Measurements from ENCODE around the gene PTGER1. TPM values are rescaled to one million over a fixed set of nuclear protein-coding genes. Genes with fewer than 3 reads are reported as not detected.
A peak's percentile ranks its signal among the peaks of the same experiment; 100 is the strongest.

The PTGER1 gene, protein sequence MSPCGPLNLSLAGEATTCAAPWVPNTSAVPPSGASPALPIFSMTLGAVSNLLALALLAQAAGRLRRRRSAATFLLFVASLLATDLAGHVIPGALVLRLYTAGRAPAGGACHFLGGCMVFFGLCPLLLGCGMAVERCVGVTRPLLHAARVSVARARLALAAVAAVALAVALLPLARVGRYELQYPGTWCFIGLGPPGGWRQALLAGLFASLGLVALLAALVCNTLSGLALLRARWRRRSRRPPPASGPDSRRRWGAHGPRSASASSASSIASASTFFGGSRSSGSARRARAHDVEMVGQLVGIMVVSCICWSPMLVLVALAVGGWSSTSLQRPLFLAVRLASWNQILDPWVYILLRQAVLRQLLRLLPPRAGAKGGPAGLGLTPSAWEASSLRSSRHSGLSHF
- 2.2 TPM for total RNA-seq (2021; ENCODE audit: unreplicated experiment)
- 3.2 TPM for polyA plus RNA-seq (2012; ENCODE audit: insufficient read length)
- percentile 34 among the genes with signal in this experiment for Bru-seq, nascent RNA
- percentile 44 among the genes with signal in this experiment for BruChase-seq, experiment 1, labeled RNA remaining after a 2-hour chase
- BruChase-seq, experiment 2, labeled RNA remaining after a 6-hour chase = percentile 36 among the genes with signal in this experiment
- long read RNA-seq, partial matches to known transcripts = 3 of 4 reads
- long read RNA-seq, other reads (novel, unspliced or antisense) = 0 of 4 reads

DNA sequence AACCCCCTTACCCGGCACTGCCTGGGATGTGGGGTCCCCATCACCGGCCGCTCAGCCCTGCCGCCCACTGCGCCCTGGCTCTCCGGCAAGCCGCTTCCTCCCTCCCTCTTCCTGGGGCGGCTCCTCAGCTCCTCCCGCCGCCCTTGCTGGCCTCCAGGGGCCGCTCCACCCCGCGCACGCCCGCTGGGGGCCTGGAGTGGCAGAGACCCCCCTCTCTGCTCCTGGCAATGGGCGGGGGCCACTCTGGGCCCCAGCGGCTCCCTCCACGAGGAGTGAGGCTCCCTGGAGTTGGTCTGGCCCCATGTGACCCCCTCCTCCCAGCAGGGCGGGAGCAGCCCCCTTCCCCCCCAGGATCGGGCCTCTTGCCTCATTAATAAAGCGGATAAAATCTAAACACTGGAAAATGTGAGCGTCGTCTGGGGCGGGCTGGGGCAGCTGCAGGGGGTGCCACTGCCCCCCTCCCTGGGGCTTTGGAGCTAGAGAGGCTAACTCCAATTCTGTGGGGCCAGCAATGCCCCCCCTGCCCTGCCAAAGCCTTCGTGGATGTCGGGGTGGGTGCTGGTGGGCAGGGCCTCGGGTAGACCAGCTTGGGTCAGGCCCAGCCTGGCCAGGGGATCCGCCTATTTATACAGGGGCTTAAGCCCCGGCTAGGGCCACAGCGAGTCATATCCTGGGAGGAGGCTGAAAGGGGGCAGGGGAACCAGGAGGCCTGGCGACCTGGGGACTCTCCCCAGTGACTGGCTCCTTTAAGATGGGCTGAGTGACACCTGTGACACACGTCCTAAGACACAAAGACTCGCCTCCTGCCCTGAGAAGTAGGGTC is at the start of gene PTGER1:
Gene PTGER1 (minus strand): TSS at position 104 of the 823 bp plus-strand sequence. CDS start 1,034 bp downstream, outside the sequence.
- intact Hi-C loops (cut with micrococcal nuclease; ENCODE audit: unreplicated experiment) (no loop called here), in situ Hi-C loops (cut with HindIII; ENCODE audit: low pct_unique_long_range_greater_than_20kb, low sequenced_read_pairs) (no loop called here)
- ChIA-PET CTCF (interaction anchor here (0.5 to 0.9 kb wide), 5 partner anchors 9 to 1139 kb away, joined by 3 to 7 read pairs (median 4); no protein-coding TSS in a partner anchor), POLR2A (no interaction called here)
- H3K4me3 ChIP-seq (ENCODE audit: low read depth in 2 of 2, low read length in 2 of 2) = peak within 1 kb of the TSS; percentile 17 to 38
- peak; percentile 63 for ATAC-seq
- no peak for DNase-seq (ENCODE audit: low read depth, low spot score)
- H3K27me3 ChIP-seq (ENCODE audit: control insufficient read depth, insufficient read depth, low read length) = no peaks in the 10 kb centered on the region
- peak within 1 kb of the TSS; percentile 65 for H3K27ac ChIP-seq (ENCODE audit: low read length)
- H3K4me1 ChIP-seq (ENCODE audit: control insufficient read depth, insufficient read depth, low read length) = peaks cover 27% of the 10 kb centered on the region
- TF ChIP-seq POLR2AphosphoS5 (IDR thresholded peaks at IDR 0.05; ENCODE audit: low read depth, low read length) = no peak
- no peak for TF ChIP-seq SIN3A (IDR thresholded peaks at IDR 0.05; ENCODE audit: borderline replicate concordance, insufficient read depth, low read depth, low read length)
- TF ChIP-seq, protein P1, sequence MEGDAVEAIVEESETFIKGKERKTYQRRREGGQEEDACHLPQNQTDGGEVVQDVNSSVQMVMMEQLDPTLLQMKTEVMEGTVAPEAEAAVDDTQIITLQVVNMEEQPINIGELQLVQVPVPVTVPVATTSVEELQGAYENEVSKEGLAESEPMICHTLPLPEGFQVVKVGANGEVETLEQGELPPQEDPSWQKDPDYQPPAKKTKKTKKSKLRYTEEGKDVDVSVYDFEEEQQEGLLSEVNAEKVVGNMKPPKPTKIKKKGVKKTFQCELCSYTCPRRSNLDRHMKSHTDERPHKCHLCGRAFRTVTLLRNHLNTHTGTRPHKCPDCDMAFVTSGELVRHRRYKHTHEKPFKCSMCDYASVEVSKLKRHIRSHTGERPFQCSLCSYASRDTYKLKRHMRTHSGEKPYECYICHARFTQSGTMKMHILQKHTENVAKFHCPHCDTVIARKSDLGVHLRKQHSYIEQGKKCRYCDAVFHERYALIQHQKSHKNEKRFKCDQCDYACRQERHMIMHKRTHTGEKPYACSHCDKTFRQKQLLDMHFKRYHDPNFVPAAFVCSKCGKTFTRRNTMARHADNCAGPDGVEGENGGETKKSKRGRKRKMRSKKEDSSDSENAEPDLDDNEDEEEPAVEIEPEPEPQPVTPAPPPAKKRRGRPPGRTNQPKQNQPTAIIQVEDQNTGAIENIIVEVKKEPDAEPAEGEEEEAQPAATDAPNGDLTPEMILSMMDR (IDR thresholded peaks at IDR 0.05) = peak; percentile 76
- no peak for TF ChIP-seq TCF7L2 (IDR thresholded peaks at IDR 0.05; ENCODE audit: low read depth, low read length)
- H3K36me3 ChIP-seq (ENCODE audit: control insufficient read depth, insufficient read depth, low read length) = no peaks in the 10 kb centered on the region; the same call in 1 of the 2 replicates
- no peaks in the 10 kb centered on the region for H3K9me3 ChIP-seq (ENCODE audit: control insufficient read depth, insufficient read depth, low read depth, low read length)
- no TSS peak for BruUV-seq (replicated peaks)

DNA sequence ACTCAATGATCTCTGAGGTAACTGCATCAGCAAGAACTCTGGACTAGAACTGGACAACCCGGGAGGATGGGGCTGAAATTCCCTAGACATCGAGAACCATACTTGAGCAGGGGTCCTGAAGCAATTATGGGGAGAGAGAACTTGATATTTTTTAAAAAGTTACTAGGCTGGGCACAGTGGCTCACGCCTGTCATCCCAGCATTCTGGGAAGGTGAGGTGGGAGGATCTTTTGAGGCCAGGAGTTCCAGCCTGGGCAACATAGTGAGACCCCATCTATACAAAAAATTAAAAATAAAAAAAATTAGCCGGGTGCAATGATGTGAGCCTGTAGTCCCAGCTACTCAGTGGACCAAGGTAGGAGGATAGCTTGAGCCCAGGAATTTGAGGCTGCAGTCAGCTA is 45.4 kb upstream of the PTGER1 start:
- Histone ChIP-seq H3K4me3 (ENCODE audit: low read depth in 2 of 2, low read length in 2 of 2) (no peak overlapping the region), H3K4me1 (ENCODE audit: control insufficient read depth, insufficient read depth, low read length) (peaks cover 27% of the 10 kb centered on the region), H3K27ac (ENCODE audit: low read length) (peak overlapping the region; percentile 93), H3K36me3 (ENCODE audit: control insufficient read depth, insufficient read depth, low read length) (peaks cover 7% of the 10 kb centered on the region), H3K9me3 (ENCODE audit: control insufficient read depth, insufficient read depth, low read depth, low read length) (no peaks in the 10 kb centered on the region), H3K27me3 (ENCODE audit: control insufficient read depth, insufficient read depth, low read length) (no peaks in the 10 kb centered on the region)
- no peak for DNase-seq (ENCODE audit: low read depth, low spot score)
- ChIA-PET CTCF (no interaction called here), POLR2A (no interaction called here)
- no peak for ATAC-seq
- TF ChIP-seq, protein P2, sequence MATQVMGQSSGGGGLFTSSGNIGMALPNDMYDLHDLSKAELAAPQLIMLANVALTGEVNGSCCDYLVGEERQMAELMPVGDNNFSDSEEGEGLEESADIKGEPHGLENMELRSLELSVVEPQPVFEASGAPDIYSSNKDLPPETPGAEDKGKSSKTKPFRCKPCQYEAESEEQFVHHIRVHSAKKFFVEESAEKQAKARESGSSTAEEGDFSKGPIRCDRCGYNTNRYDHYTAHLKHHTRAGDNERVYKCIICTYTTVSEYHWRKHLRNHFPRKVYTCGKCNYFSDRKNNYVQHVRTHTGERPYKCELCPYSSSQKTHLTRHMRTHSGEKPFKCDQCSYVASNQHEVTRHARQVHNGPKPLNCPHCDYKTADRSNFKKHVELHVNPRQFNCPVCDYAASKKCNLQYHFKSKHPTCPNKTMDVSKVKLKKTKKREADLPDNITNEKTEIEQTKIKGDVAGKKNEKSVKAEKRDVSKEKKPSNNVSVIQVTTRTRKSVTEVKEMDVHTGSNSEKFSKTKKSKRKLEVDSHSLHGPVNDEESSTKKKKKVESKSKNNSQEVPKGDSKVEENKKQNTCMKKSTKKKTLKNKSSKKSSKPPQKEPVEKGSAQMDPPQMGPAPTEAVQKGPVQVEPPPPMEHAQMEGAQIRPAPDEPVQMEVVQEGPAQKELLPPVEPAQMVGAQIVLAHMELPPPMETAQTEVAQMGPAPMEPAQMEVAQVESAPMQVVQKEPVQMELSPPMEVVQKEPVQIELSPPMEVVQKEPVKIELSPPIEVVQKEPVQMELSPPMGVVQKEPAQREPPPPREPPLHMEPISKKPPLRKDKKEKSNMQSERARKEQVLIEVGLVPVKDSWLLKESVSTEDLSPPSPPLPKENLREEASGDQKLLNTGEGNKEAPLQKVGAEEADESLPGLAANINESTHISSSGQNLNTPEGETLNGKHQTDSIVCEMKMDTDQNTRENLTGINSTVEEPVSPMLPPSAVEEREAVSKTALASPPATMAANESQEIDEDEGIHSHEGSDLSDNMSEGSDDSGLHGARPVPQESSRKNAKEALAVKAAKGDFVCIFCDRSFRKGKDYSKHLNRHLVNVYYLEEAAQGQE (IDR thresholded peaks at IDR 0.05; ENCODE audit: insufficient read depth in 1 of 2, low read depth in 2 of 2, low read length in 1 of 2) = no peak
- TF ChIP-seq SIN3A (IDR thresholded peaks at IDR 0.05; ENCODE audit: borderline replicate concordance, insufficient read depth, low read depth, low read length) (no peak), POLR2AphosphoS5 (IDR thresholded peaks at IDR 0.05; ENCODE audit: low read depth, low read length) (no peak), TCF7L2 (IDR thresholded peaks at IDR 0.05; ENCODE audit: low read depth, low read length) (no peak)
- in situ Hi-C loops (cut with HindIII; ENCODE audit: low pct_unique_long_range_greater_than_20kb, low sequenced_read_pairs) (no loop called here), intact Hi-C loops (cut with micrococcal nuclease; ENCODE audit: unreplicated experiment) (no loop called here)
- BruUV-seq (replicated peaks) = no TSS peak
